ENCODE results near the gene STK32A. TPM values are rescaled to one million over a fixed set of nuclear protein-coding genes. Genes with fewer than 3 reads are reported as not detected.

Gene STK32A
- total RNA-seq, 2 donors from 2014 or later: 9.8 to 21.8 TPM

GRCh38 chr5:147327905-147328304 is 93.1 kb downstream of the STK32A start:
- H3K27me3 ChIP-seq (ENCODE audit: control insufficient read depth, insufficient read depth, low read length, poor library complexity, severe bottlenecking): no peaks in the 10 kb centered on the region
- no peaks in the 10 kb centered on the region for H3K4me1 ChIP-seq (ENCODE audit: control insufficient read depth, insufficient read depth, low read length)
- no peaks in the 10 kb centered on the region for H3K4me1 Mint-ChIP-seq
- H3K27ac ChIP-seq (ENCODE audit: low read depth, low read length): no peak overlapping the region
- peaks cover 5% of the 10 kb centered on the region for H3K36me3 Mint-ChIP-seq (ENCODE audit: low read depth)
- no peak overlapping the region for H3K27ac Mint-ChIP-seq
- WGBS, 2 experiments (ENCODE audit: insufficient coverage in 1 of 2, insufficient read length in 1 of 2): 91 to 92% methylated on average over 2 of the region's 2 CpGs
- H3K4me3 Mint-ChIP-seq: no peak overlapping the region
- H3K36me3 ChIP-seq (ENCODE audit: control insufficient read depth, insufficient read depth, low read length): no peaks in the 10 kb centered on the region
- no peak overlapping the region for H3K4me3 ChIP-seq (ENCODE audit: low read length)
- DNase-seq: no peak
- H3K9me3 Mint-ChIP-seq: no peaks in the 10 kb centered on the region
- H3K9ac ChIP-seq (ENCODE audit: extremely low read depth, low read length, poor library complexity, severe bottlenecking): no peak overlapping the region
- no peaks in the 10 kb centered on the region for H3K9me3 ChIP-seq (ENCODE audit: control insufficient read depth, low read length)
- TF ChIP-seq CTCF (conservative IDR thresholded peaks at IDR 0.05): no peak
- H3K27me3 Mint-ChIP-seq (ENCODE audit: insufficient read depth): no peaks in the 10 kb centered on the region

- Mint-ChIP-seq H3K27ac (no peak overlapping the region), H3K9me3 (no peaks in the 10 kb centered on the region), H3K4me3 (no peak overlapping the region), H3K27me3 (ENCODE audit: insufficient read depth) (no peaks in the 10 kb centered on the region), H3K36me3 (ENCODE audit: low read depth) (no peaks in the 10 kb centered on the region), H3K4me1 (no peaks in the 10 kb centered on the region)
- TF ChIP-seq CTCF (conservative IDR thresholded peaks at IDR 0.05): no peak
- Histone ChIP-seq H3K36me3 (ENCODE audit: control insufficient read depth, insufficient read depth, low read length) (no peaks in the 10 kb centered on the region), H3K4me1 (ENCODE audit: control insufficient read depth, insufficient read depth, low read length) (no peaks in the 10 kb centered on the region), H3K27me3 (ENCODE audit: control insufficient read depth, insufficient read depth, low read length, poor library complexity, severe bottlenecking) (no peaks in the 10 kb centered on the region), H3K9ac (ENCODE audit: extremely low read depth, low read length, poor library complexity, severe bottlenecking) (no peak overlapping the region), H3K4me3 (ENCODE audit: low read length) (no peak overlapping the region), H3K9me3 (ENCODE audit: control insufficient read depth, low read length) (no peaks in the 10 kb centered on the region), H3K27ac (ENCODE audit: low read depth, low read length) (peak overlapping the region; percentile 54)
- 79 to 87% methylated on average over 3 to 4 of the region's 4 CpGs for WGBS, 2 experiments (ENCODE audit: insufficient coverage in 1 of 2, insufficient read length in 1 of 2)
- DNase-seq: no peak
These were observed 97.8 kb downstream of the STK32A start for GRCh38 chr5:147332658-147333057.

- Mint-ChIP-seq H3K27me3 (ENCODE audit: insufficient read depth) (no peaks in the 10 kb centered on the region), H3K9me3 (peaks cover 14% of the 10 kb centered on the region), H3K4me3 (no peak overlapping the region), H3K36me3 (ENCODE audit: low read depth) (no peaks in the 10 kb centered on the region), H3K27ac (no peak overlapping the region), H3K4me1 (no peaks in the 10 kb centered on the region)
- no peaks in the 10 kb centered on the region for H3K27me3 ChIP-seq (ENCODE audit: control insufficient read depth, insufficient read depth, low read length, poor library complexity, severe bottlenecking)
- DNase-seq: no peak
- 92% methylated on average over 4 of the region's 4 CpGs for WGBS, 2 experiments (ENCODE audit: insufficient coverage in 1 of 2, insufficient read length in 1 of 2)
- TF ChIP-seq CTCF (conservative IDR thresholded peaks at IDR 0.05): no peak
- no peaks in the 10 kb centered on the region for H3K4me1 ChIP-seq (ENCODE audit: control insufficient read depth, insufficient read depth, low read length)
- no peak overlapping the region for H3K4me3 ChIP-seq (ENCODE audit: low read length)
- peaks cover 6% of the 10 kb centered on the region for H3K9me3 ChIP-seq (ENCODE audit: control insufficient read depth, low read length)
- no peaks in the 10 kb centered on the region for H3K36me3 ChIP-seq (ENCODE audit: control insufficient read depth, insufficient read depth, low read length)
- no peak overlapping the region for H3K27ac ChIP-seq (ENCODE audit: low read depth, low read length)
- no peak overlapping the region for H3K9ac ChIP-seq (ENCODE audit: extremely low read depth, low read length, poor library complexity, severe bottlenecking)
These were observed 102.0 kb downstream of the STK32A start for GRCh38 chr5:147336876-147337275.

Measured in endodermal cell (in vitro differentiated cells).